Fibroblast of mammary gland (primary cell): Measurements from ENCODE around the gene PRPF19.
A peak's percentile ranks its signal among the peaks of the same experiment; 100 is the strongest.
"Not testable (repeated sequence)": the region's sequence is repeated elsewhere in the genome, so short reads cannot be mapped to it uniquely, and the experiment has no call there.

ENCODE experiments used
- DNase-seq: peaks from one replicate; pipeline ENCODE4 v3.0.0-alpha.2; 2010; ENCODE audit warnings: low read depth
- H3K4me3 ChIP-seq: 2 replicates; pipeline ENCODE4 v1.5.1; 2011; ENCODE audit warnings: low read depth, mild to moderate bottlenecking, low read length, moderate library complexity; ENCODE audit not compliant: control insufficient read depth
- TF ChIP-seq, protein P1 (sequence below): conservative IDR thresholded peaks from 2 replicates; pipeline ENCODE4 v1.5.1; 2011; ENCODE audit warnings: low read depth, low read length, inconsistent platforms; ENCODE audit not compliant: control insufficient read depth, insufficient read depth

The PRPF19 gene

GRCh38 chr11:60910711-60911380, 4.5 kb upstream of the PRPF19 start:
- no peak overlapping the region for H3K4me3 ChIP-seq
- TF ChIP-seq, protein P1, sequence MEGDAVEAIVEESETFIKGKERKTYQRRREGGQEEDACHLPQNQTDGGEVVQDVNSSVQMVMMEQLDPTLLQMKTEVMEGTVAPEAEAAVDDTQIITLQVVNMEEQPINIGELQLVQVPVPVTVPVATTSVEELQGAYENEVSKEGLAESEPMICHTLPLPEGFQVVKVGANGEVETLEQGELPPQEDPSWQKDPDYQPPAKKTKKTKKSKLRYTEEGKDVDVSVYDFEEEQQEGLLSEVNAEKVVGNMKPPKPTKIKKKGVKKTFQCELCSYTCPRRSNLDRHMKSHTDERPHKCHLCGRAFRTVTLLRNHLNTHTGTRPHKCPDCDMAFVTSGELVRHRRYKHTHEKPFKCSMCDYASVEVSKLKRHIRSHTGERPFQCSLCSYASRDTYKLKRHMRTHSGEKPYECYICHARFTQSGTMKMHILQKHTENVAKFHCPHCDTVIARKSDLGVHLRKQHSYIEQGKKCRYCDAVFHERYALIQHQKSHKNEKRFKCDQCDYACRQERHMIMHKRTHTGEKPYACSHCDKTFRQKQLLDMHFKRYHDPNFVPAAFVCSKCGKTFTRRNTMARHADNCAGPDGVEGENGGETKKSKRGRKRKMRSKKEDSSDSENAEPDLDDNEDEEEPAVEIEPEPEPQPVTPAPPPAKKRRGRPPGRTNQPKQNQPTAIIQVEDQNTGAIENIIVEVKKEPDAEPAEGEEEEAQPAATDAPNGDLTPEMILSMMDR = no peak
- no peak for DNase-seq

- no peak overlapping the region for H3K4me3 ChIP-seq
- DNase-seq = no peak
- TF ChIP-seq, protein P1 = no peak
Observed at GRCh38 chr11:60910281-60910687, 3.9 kb upstream of the PRPF19 start.

DNA sequence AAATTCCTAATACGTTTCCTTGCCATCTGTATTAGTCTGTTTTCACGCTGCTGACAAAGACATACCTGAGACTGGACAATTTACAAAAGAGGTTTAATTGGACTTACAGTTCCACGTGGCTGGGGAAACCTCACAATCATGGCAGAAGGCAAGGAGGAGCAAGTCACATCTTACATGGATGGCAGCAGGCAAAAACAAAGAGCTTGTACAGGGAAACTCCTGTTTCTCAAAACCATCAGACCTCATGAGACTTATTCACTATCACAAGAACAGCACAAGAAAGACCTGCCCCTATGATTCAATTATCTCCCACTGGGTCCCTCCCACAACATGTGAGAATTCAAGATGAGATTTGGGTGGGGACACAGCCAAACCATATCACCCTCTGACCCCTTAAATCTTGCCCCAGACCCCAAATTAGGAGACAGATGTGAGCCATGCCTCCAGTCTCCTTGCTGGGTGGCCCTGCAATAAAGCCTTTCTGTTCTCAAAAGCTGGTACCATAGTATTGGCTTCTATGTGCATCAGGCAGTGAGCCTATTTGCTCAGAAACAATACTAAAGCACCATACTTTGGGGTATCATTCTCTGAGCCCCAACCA, 3.4 kb upstream of the PRPF19 start:
- H3K4me3 ChIP-seq, DNase-seq: not testable (repeated sequence)

DNA sequence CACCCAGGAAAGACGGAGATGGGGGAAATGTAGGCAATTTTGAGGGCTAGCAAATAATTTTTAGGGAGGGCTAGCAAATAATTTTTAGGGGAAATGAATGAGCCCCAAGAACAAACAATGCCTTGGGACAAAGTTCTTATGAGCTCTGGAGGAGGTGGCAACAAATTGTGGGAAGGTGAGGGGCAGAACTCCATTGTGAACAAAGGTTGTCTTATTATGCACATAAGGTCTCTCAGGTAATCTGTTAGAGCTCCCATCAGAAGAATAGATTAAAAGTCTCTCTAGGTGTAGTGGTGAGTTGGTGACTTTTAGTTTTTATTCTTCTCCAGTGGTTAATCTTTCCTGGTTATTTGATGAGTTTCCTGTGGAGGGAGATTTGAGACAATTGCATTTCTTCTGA, 2.4 kb upstream of the PRPF19 start:
- no peak overlapping the region for H3K4me3 ChIP-seq
- no peak for DNase-seq
- TF ChIP-seq, protein P1 = no peak

GRCh38 chr11:60905551-60906113, 753 bp downstream of the PRPF19 start:
- peak; percentile 87 for DNase-seq
- peak overlapping the region; percentile 75 for H3K4me3 ChIP-seq
- TF ChIP-seq, protein P1 = no peak

DNA sequence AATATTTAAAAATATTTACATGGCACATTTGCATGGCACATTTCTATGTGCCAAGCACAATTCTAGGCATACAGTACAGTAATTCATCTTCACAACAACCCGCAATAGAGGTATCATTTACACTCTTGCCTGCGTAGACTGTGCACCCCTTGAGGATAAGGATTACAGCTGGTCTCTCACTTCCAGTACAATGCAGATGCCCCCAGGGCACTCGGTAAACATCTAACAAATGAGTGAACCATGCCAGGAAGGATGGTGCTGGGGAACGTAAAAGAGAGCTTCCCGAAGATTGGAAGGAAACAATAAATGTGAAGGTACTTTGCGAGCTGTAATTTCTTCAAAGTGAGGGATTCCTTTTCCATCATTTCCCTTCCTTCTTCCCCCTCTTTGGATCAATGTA, 1.3 kb downstream of the PRPF19 start:
- TF ChIP-seq, protein P1 = no peak
- no peak for DNase-seq
- peak overlapping the region; percentile 75 for H3K4me3 ChIP-seq

DNA sequence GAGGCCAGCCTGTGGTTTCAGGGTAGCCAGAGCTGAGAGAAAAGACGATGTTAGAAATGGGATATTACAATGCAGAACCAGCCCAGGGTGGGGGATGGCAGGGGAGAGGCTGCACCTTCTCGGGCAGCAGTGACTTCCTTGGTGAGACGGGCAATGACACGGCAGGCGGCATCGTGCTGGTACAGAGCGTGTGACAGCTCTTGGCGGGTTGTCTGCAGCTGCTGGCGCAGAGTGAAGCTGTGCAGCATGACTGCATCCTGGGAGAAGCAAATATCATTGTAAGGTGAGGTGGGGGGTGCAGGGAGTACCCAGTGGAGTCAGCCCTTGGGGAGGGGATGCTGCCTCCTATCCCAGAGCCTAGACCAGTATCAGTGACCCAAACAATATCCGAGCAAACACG, 3.8 kb downstream of the PRPF19 start:
- no peak for DNase-seq
- no peak overlapping the region for H3K4me3 ChIP-seq
- TF ChIP-seq, protein P1 = no peak
